H1 (cell line): ENCODE measurements around the gene IDUA. TPM values are rescaled to one million over a fixed set of nuclear protein-coding genes. Genes with fewer than 3 reads are reported as not detected.

Source experiments
- JUN ChIP-seq: IDR thresholded peaks from 2 replicates; pipeline ENCODE4 v1.6.1; 2011; ENCODE audit warnings: low read depth, mild to moderate bottlenecking, improper control_type of control experiment, low read length
- RFX5 ChIP-seq: IDR thresholded peaks from 2 replicates; pipeline ENCODE4 v1.6.1; 2011; ENCODE audit warnings: low read depth, low read length, improper control_type of control experiment, borderline replicate concordance
- TEAD4 ChIP-seq: IDR thresholded peaks from 2 replicates; pipeline ENCODE4 v1.6.1; 2012; ENCODE audit warnings: low read depth, low read length, inconsistent platforms, mixed read lengths
- polyA plus RNA-seq, 7 experiments: library from polyadenylated mRNA; depleted of rRNA in 3 of 7; stranded (reverse) in 5 of 7; unstranded in 2 of 7; fragments of >200 nt in 5 of 7; fragments of 200-250 nt in 2 of 7; gene quantifications; 1 replicate in 5 of 7; 2 replicates in 1 of 7; 4 replicates in 1 of 7; pipeline versions ENCODE4 v1.2.1 to v1.2.3, GENCODE V29; 2011 to 2013; ENCODE audit warnings: missing spikeins in 2 of 7, mixed read lengths in 2 of 7
- total RNA-seq: library from RNA; stranded (reverse); fragmentation: NEBNext Ultra II Directional; extraction: Animal tissue kit (Norgen Biotek cat#: 25700); gene quantifications from 2 replicates; pipeline ENCODE4 v1.2.1, GENCODE V29; 2021

The IDUA gene
- total and polyA plus RNA-seq, 2 of the 8 experiments (the other 6 are each of a cell fraction or from before 2014, with no cell fraction given), result 2.8 to 4.8 TPM

GRCh38 chr4:1043162-1043561 lies 56.3 kb downstream of the IDUA start (continued):
- no peak for TF ChIP-seq RFX5
- TF ChIP-seq TEAD4, result no peak
- TF ChIP-seq JUN, result no peak
